ENCODE results near the gene ADAMTS6.

The ADAMTS6 gene

GRCh38 chr5:65364907-65365306 is 116.8 kb downstream of the ADAMTS6 start:
- H3K27ac ChIP-seq, result no peak overlapping the region
- TF ChIP-seq CTCF (conservative IDR thresholded peaks at IDR 0.05), result no peak

- TF ChIP-seq CTCF (conservative IDR thresholded peaks at IDR 0.05), result no peak
- H3K27ac ChIP-seq, result no peak overlapping the region
Measured at GRCh38 chr5:65363499-65363898, 118.2 kb downstream of the ADAMTS6 start.

- no peak overlapping the region for H3K27ac ChIP-seq
Measured at GRCh38 chr5:65359981-65360380, 121.7 kb downstream of the ADAMTS6 start.

GRCh38 chr5:65359569-65359968 is 122.2 kb downstream of the ADAMTS6 start:
- no peak overlapping the region for H3K27ac ChIP-seq

More at GRCh38 chr5:65359981-65360380, 121.7 kb downstream of the ADAMTS6 start:
- TF ChIP-seq CTCF (conservative IDR thresholded peaks at IDR 0.05), result no peak

GRCh38 chr5:65356274-65356673 is 125.4 kb downstream of the ADAMTS6 start:
- no peak for TF ChIP-seq CTCF (conservative IDR thresholded peaks at IDR 0.05)
- H3K27ac ChIP-seq, result no peak overlapping the region

More at GRCh38 chr5:65359569-65359968, 122.2 kb downstream of the ADAMTS6 start:
- no peak for TF ChIP-seq CTCF (conservative IDR thresholded peaks at IDR 0.05)

- no peak overlapping the region for H3K27ac ChIP-seq
- TF ChIP-seq CTCF (conservative IDR thresholded peaks at IDR 0.05), result no peak
Measured at GRCh38 chr5:65355301-65355700, 126.4 kb downstream of the ADAMTS6 start.

GRCh38 chr5:65341835-65342234 is 139.9 kb downstream of the ADAMTS6 start:
- H3K27ac ChIP-seq, result no peak overlapping the region

More at GRCh38 chr5:65341835-65342234, 139.9 kb downstream of the ADAMTS6 start:
- no peak for TF ChIP-seq CTCF (conservative IDR thresholded peaks at IDR 0.05)

Measured in VCaP (cell line).